ENCODE results near the gene USH1C. TPM values are rescaled to one million over a fixed set of nuclear protein-coding genes. Genes with fewer than 3 reads are reported as not detected.

The USH1C gene
- total and polyA plus RNA-seq, 2 experiments from 2014 or later: not detected

GRCh38 chr11:17479284-17480214 is 64.7 kb downstream of the USH1C start:
- in situ Hi-C loops (cut with MboI): no loop called here
- Histone ChIP-seq H3K9me2 (ENCODE audit: insufficient read depth) (no peaks in the 10 kb centered on the region), H4K20me1 (ENCODE audit: insufficient read depth) (no peaks in the 10 kb centered on the region), H2AFZ (no peak overlapping the region), H3K36me3 (ENCODE audit: low read depth) (no peaks in the 10 kb centered on the region), H3K9me3 (ENCODE audit: low read depth) (no peaks in the 10 kb centered on the region), H3K4me1 (ENCODE audit: insufficient read depth) (no peaks in the 10 kb centered on the region), H3F3A (ENCODE audit: insufficient read depth) (no peaks in the 10 kb centered on the region), H3K27me3 (replicated peaks; ENCODE audit: insufficient read depth) (peaks cover 32% of the 10 kb centered on the region), H3K4me3 (no peak overlapping the region), H3K79me2 (ENCODE audit: insufficient read depth) (no peaks in the 10 kb centered on the region), H3K9ac (no peak overlapping the region), H3K27ac (no peak overlapping the region), H3K4me2 (ENCODE audit: unreplicated experiment) (no peak overlapping the region)
- 11 to 14% methylated on average over 14 of the region's 14 CpGs for WGBS, 2 experiments (ENCODE audit: low coverage in 1 of 2, low lambda C conversion rate in 2 of 2, missing lambda C conversion rate in 2 of 2)
- no peak for TF ChIP-seq EZH2phosphoT487 (IDR thresholded peaks at IDR 0.05; ENCODE audit: insufficient read depth, low read depth)
- TF ChIP-seq EZH2 (IDR thresholded peaks at IDR 0.05; ENCODE audit: insufficient read depth, poor library complexity, severe bottlenecking): no peak
- DNase-seq: peak; percentile 19

GRCh38 chr11:17478070-17478469 is 66.1 kb downstream of the USH1C start:
- Histone ChIP-seq H3K27me3 (replicated peaks; ENCODE audit: insufficient read depth) (peaks cover 46% of the 10 kb centered on the region), H2AFZ (no peak overlapping the region), H3K4me1 (ENCODE audit: insufficient read depth) (no peaks in the 10 kb centered on the region), H4K20me1 (ENCODE audit: insufficient read depth) (no peaks in the 10 kb centered on the region), H3F3A (ENCODE audit: insufficient read depth) (no peaks in the 10 kb centered on the region), H3K9me2 (ENCODE audit: insufficient read depth) (no peaks in the 10 kb centered on the region), H3K9ac (no peak overlapping the region), H3K36me3 (ENCODE audit: low read depth) (no peaks in the 10 kb centered on the region), H3K79me2 (ENCODE audit: insufficient read depth) (no peaks in the 10 kb centered on the region), H3K4me2 (ENCODE audit: unreplicated experiment) (no peak overlapping the region), H3K27ac (no peak overlapping the region), H3K4me3 (no peak overlapping the region), H3K9me3 (ENCODE audit: low read depth) (no peaks in the 10 kb centered on the region)
- WGBS, 2 experiments (ENCODE audit: low coverage in 1 of 2, low lambda C conversion rate in 2 of 2, missing lambda C conversion rate in 2 of 2): 35 to 39% methylated on average over 6 of the region's 6 CpGs
- DNase-seq: peak; percentile 8
- in situ Hi-C loops (cut with MboI): no loop called here
- TF ChIP-seq EZH2phosphoT487 (IDR thresholded peaks at IDR 0.05; ENCODE audit: insufficient read depth, low read depth) (no peak), EZH2 (IDR thresholded peaks at IDR 0.05; ENCODE audit: insufficient read depth, poor library complexity, severe bottlenecking) (no peak)

- Histone ChIP-seq H2AFZ (no peak overlapping the region), H3F3A (ENCODE audit: insufficient read depth) (no peaks in the 10 kb centered on the region), H3K4me1 (ENCODE audit: insufficient read depth) (no peaks in the 10 kb centered on the region), H3K4me3 (no peak overlapping the region), H3K9me2 (ENCODE audit: insufficient read depth) (no peaks in the 10 kb centered on the region), H3K4me2 (ENCODE audit: unreplicated experiment) (no peak overlapping the region), H3K9me3 (ENCODE audit: low read depth) (no peaks in the 10 kb centered on the region), H3K36me3 (ENCODE audit: low read depth) (no peaks in the 10 kb centered on the region), H3K27ac (no peak overlapping the region), H4K20me1 (ENCODE audit: insufficient read depth) (no peaks in the 10 kb centered on the region), H3K27me3 (replicated peaks; ENCODE audit: insufficient read depth) (peaks cover 52% of the 10 kb centered on the region), H3K9ac (no peak overlapping the region), H3K79me2 (ENCODE audit: insufficient read depth) (no peaks in the 10 kb centered on the region)
- WGBS, 2 experiments (ENCODE audit: low coverage in 1 of 2, low lambda C conversion rate in 2 of 2, missing lambda C conversion rate in 2 of 2): 53 to 56% methylated on average over 6 of the region's 6 CpGs
- TF ChIP-seq EZH2 (IDR thresholded peaks at IDR 0.05; ENCODE audit: insufficient read depth, poor library complexity, severe bottlenecking) (no peak), EZH2phosphoT487 (IDR thresholded peaks at IDR 0.05; ENCODE audit: insufficient read depth, low read depth) (no peak)
- no peak for DNase-seq
- in situ Hi-C loops (cut with MboI): no loop called here
Measured at GRCh38 chr11:17477361-17477760, 66.9 kb downstream of the USH1C start.

- Histone ChIP-seq H3K9me3 (ENCODE audit: low read depth) (no peaks in the 10 kb centered on the region), H3K27ac (no peak overlapping the region), H3K27me3 (replicated peaks; ENCODE audit: insufficient read depth) (peaks cover 55% of the 10 kb centered on the region), H3K4me2 (ENCODE audit: unreplicated experiment) (no peak overlapping the region), H3K4me3 (no peak overlapping the region), H3K9ac (no peak overlapping the region), H3K4me1 (ENCODE audit: insufficient read depth) (no peaks in the 10 kb centered on the region), H3K79me2 (ENCODE audit: insufficient read depth) (no peaks in the 10 kb centered on the region), H3F3A (ENCODE audit: insufficient read depth) (no peaks in the 10 kb centered on the region), H3K9me2 (ENCODE audit: insufficient read depth) (no peaks in the 10 kb centered on the region), H3K36me3 (ENCODE audit: low read depth) (no peaks in the 10 kb centered on the region), H2AFZ (no peak overlapping the region), H4K20me1 (ENCODE audit: insufficient read depth) (no peaks in the 10 kb centered on the region)
- no peak for TF ChIP-seq EZH2 (IDR thresholded peaks at IDR 0.05; ENCODE audit: insufficient read depth, poor library complexity, severe bottlenecking)
- TF ChIP-seq EZH2phosphoT487 (IDR thresholded peaks at IDR 0.05; ENCODE audit: insufficient read depth, low read depth): no peak
- 5% methylated on average over 9 of the region's 9 CpGs; no CpG with 5 or more reads in 1 of the 2 experiments for WGBS, 2 experiments (ENCODE audit: low coverage in 1 of 2, low lambda C conversion rate in 2 of 2, missing lambda C conversion rate in 2 of 2)
- in situ Hi-C loops (cut with MboI): no loop called here
- DNase-seq: no peak
Measured at GRCh38 chr11:17477084-17477333, 67.2 kb downstream of the USH1C start.
